Activated B cell treated with CpG ODN at 0.5 μM for 24 hours (primary cell): ENCODE data around the gene POFUT2. TPM values are rescaled to one million over a fixed set of nuclear protein-coding genes. Genes with fewer than 3 reads are reported as not detected.

Experiments
- ATAC-seq: fragments of 200-7000 bp; cut with Tn5 transposase; one replicate; pipeline ENCODE4 v1.10.0; 2021; ENCODE audit warnings: low read depth, mild to moderate bottlenecking, moderate library complexity
- CTCF ChIA-PET: fragments of 350-600 bp; sonication (Branson Sonifier 250); formaldehyde crosslinking; loops from one replicate; lab custom pipeline; 2021; ENCODE audit warnings: antibody characterized with exemption; lab: Charles Lee
- POLR2A ChIA-PET: fragments of 350-600 bp; sonication (Branson Sonifier 250); formaldehyde crosslinking; loops from one replicate; lab custom pipeline; 2021; ENCODE audit warnings: antibody characterized with exemption; lab: Charles Lee
- DNase-seq: peaks from one replicate; pipeline ENCODE4 v3.0.0; 2022
- H3K27ac Mint-ChIP-seq: one replicate; pipeline ENCODE4 v1.8.0; 2020; ENCODE audit warnings: mixed read lengths
- H3K27me3 Mint-ChIP-seq: one replicate; pipeline ENCODE4 v1.8.0; 2021; ENCODE audit warnings: mixed read lengths
- H3K36me3 Mint-ChIP-seq: one replicate; pipeline ENCODE4 v1.8.0; 2021; ENCODE audit warnings: low read depth, mixed read lengths
- H3K4me1 Mint-ChIP-seq: one replicate; pipeline ENCODE4 v1.8.0; 2021; ENCODE audit warnings: mixed read lengths
- H3K4me3 Mint-ChIP-seq: one replicate; pipeline ENCODE4 v1.8.0; 2020; ENCODE audit warnings: mild to moderate bottlenecking, mixed read lengths
- H3K9me3 Mint-ChIP-seq: one replicate; pipeline ENCODE4 v1.8.0; 2020; ENCODE audit warnings: mixed read lengths
- intact Hi-C: fragments of 100-400 bp; cut with micrococcal nuclease; formaldehyde crosslinking; loops from one replicate; pipeline ENCODE4 v1.15.1; 2024
- total RNA-seq: library from RNA; stranded (reverse); gene quantifications from 2 replicates; pipeline ENCODE4 v1.2.3, GENCODE V29; 2022
- TF ChIP-seq, protein P1 (sequence below): fragments of 200-600 bp; IDR thresholded peaks from one replicate; pipeline ENCODE4 v1.8.0; 2022; ENCODE audit warnings: antibody characterized with exemption, mild to moderate bottlenecking

POFUT2 gene
- total RNA-seq, 1 donor from 2014 or later, result 21.4 TPM

DNA sequence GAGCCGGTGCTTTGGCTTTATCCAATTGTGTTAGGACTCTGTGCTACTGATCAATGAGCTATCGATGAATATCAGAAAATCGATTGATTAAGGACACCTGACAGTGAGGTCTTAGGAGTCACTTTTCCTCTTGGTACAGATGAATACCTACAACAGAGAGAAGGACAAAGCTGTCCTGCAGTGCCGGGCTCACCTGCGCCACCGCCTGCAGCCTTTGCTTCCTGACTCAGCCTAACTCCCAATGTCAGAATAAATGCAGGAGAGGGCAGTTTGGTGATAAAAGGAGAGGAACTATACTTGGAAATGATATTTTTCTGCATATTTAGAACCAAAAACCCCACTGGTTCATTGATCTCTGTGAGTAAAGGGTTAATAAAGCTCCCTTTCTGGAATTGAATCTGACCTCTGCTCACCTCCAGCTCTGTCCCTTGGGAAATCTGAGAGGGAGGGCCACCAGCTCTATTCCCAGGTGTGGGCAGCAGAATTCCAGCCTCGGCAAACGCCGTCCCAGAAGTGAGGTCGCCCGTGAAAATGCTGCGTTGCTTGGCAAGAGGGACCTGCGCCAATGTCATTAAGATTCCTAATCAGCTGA lies 39.3 kb downstream of the POFUT2 start:
- H3K27me3 Mint-ChIP-seq, result peaks cover 15% of the 10 kb centered on the region
- peaks cover 9% of the 10 kb centered on the region for H3K9me3 Mint-ChIP-seq
- CTCF ChIA-PET, result no interaction called here
- no peak overlapping the region for H3K4me3 Mint-ChIP-seq
- DNase-seq, result no peak
- TF ChIP-seq, protein P1, sequence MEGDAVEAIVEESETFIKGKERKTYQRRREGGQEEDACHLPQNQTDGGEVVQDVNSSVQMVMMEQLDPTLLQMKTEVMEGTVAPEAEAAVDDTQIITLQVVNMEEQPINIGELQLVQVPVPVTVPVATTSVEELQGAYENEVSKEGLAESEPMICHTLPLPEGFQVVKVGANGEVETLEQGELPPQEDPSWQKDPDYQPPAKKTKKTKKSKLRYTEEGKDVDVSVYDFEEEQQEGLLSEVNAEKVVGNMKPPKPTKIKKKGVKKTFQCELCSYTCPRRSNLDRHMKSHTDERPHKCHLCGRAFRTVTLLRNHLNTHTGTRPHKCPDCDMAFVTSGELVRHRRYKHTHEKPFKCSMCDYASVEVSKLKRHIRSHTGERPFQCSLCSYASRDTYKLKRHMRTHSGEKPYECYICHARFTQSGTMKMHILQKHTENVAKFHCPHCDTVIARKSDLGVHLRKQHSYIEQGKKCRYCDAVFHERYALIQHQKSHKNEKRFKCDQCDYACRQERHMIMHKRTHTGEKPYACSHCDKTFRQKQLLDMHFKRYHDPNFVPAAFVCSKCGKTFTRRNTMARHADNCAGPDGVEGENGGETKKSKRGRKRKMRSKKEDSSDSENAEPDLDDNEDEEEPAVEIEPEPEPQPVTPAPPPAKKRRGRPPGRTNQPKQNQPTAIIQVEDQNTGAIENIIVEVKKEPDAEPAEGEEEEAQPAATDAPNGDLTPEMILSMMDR, result no peak
- H3K27ac Mint-ChIP-seq, result no peak overlapping the region
- peaks cover 4% of the 10 kb centered on the region for H3K36me3 Mint-ChIP-seq
- intact Hi-C loops, result no loop called here
- no peak for ATAC-seq
- H3K4me1 Mint-ChIP-seq, result no peaks in the 10 kb centered on the region
- POLR2A ChIA-PET, result no interaction called here

DNA sequence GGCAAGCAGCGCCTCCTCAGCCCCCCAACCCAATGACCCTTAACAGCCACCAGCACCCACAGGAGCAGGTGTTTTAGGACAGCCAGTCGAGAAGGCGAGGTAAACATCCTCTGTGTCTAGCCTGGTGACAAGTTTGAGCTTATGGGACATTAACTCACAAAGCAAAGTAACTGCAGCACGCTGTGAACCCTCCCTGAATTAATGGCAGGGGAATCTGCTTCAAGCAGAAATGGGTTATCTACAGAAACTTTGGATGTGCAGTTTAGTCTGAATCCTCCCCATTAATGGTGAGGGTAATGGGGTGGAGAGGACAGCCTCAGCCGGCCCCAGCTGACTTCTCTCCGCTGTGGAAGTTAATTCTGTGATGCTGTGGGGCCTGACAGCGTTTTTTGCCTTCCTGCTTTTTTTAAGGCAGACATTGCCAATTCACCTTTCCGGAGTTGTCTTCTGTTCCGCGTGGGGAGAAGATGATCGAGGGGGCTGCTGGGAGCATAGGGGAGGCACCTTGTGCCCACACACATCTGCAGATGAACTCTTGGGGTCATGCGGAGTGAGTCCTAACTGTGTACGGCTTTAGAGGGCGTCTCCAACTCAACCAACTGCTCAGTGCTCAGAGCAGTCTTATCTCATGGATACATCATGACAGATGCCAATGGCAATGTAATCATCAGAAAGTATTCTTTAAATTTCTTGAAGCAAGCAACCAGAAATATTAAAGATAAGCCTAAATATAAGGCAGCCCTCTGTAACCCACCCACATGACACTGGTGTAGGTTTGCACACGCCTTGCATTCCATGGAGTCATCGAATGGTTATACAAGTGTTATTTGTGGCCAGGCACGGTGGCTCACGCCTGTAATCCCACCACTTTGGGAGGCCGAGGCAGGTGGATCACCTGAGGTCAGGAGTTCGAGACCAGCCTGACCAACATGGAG lies 41.0 kb downstream of the POFUT2 start:
- ATAC-seq (no peak), DNase-seq (no peak)
- Mint-ChIP-seq H3K4me1 (no peaks in the 10 kb centered on the region), H3K9me3 (peaks cover 15% of the 10 kb centered on the region), H3K27ac (no peak overlapping the region), H3K4me3 (no peak overlapping the region), H3K27me3 (peaks cover 19% of the 10 kb centered on the region), H3K36me3 (peaks cover 4% of the 10 kb centered on the region)
- POLR2A ChIA-PET, result no interaction called here
- intact Hi-C loops, result no loop called here
- TF ChIP-seq, protein P1, result no peak
- CTCF ChIA-PET, result no interaction called here

DNA sequence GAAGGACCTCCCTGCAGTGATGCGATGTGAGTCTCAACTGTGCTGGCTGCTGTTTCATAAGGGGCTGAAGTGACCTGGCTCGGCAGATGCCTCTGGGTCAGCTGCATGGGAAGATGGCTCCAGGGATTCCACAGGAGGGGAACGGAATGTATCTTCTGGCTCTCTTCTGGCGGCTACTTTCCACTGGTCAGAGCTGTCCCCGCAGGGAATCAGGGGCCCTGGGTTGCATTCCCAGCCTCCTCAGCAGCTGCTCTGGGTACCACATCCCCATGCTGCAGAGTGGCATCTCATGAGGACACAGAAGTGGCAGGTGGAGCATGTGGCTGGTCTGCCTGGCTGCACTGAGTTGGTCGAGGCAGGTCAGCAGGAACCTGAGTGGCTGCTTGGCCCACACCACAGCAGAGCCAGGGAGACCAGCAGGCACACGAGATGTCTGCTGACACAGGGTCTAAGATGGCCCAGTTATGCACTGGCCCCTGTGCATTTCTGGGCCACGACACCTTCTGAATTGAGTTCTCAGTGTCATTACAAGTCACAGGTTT lies 42.8 kb downstream of the POFUT2 start:
- intact Hi-C loops, result no loop called here
- H3K27me3 Mint-ChIP-seq, result peaks cover 19% of the 10 kb centered on the region
- TF ChIP-seq, protein P1, result no peak
- H3K36me3 Mint-ChIP-seq, result peaks cover 4% of the 10 kb centered on the region
- POLR2A ChIA-PET, result no interaction called here
- H3K4me3 Mint-ChIP-seq, result no peak overlapping the region
- CTCF ChIA-PET, result no interaction called here
- peaks cover 15% of the 10 kb centered on the region for H3K9me3 Mint-ChIP-seq
- no peaks in the 10 kb centered on the region for H3K4me1 Mint-ChIP-seq
- DNase-seq (no peak), ATAC-seq (no peak)
- H3K27ac Mint-ChIP-seq, result no peak overlapping the region

DNA sequence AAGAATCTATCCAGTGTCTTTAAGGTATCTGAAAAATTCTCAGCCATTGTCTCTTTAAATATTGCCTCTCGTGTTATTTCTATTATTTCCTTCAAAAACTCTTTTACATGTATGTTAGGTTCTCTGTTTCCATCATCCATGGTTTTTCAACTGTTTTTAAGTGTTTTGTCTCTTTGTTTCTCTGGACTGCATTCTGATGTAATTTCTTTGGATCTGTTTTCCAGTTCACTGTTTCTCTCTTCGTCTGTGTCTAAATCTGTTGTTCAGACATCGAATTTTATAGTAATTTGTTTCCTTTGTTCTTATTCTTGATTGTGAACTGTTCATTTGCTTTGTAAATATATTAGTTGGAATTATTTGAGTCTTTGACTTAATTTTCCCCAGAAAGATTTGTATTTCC lies 44.1 kb downstream of the POFUT2 start:
- ATAC-seq, result no peak
- Mint-ChIP-seq H3K36me3 (peaks cover 4% of the 10 kb centered on the region), H3K27ac (no peak overlapping the region), H3K4me3 (no peak overlapping the region), H3K27me3 (peaks cover 20% of the 10 kb centered on the region), H3K4me1 (no peaks in the 10 kb centered on the region), H3K9me3 (peaks cover 15% of the 10 kb centered on the region)
- CTCF ChIA-PET, result no interaction called here
- intact Hi-C loops, result no loop called here
- TF ChIP-seq, protein P1, result no peak
- no peak for DNase-seq
- POLR2A ChIA-PET, result no interaction called here

- no peak for DNase-seq
- ATAC-seq, result no peak
- ChIA-PET CTCF (no interaction called here), POLR2A (no interaction called here)
- Mint-ChIP-seq H3K9me3 (peaks cover 15% of the 10 kb centered on the region), H3K27ac (no peak overlapping the region), H3K27me3 (peaks cover 18% of the 10 kb centered on the region), H3K36me3 (peaks cover 4% of the 10 kb centered on the region), H3K4me1 (no peaks in the 10 kb centered on the region), H3K4me3 (no peak overlapping the region)
- TF ChIP-seq, protein P1, result no peak
- intact Hi-C loops, result no loop called here
These were observed 46.3 kb downstream of the POFUT2 start for GRCh38 chr21:45241357-45241756.
